T-helper 9 cell (primary cell): ENCODE data around the gene ZMIZ2.
"Not testable (repeated sequence)": the region's sequence is repeated elsewhere in the genome, so short reads cannot be mapped to it uniquely, and the experiment has no call there.

ENCODE experiments used
- DNase-seq: peaks from one replicate; pipeline ENCODE4 v3.0.0-alpha.2; 2020

ZMIZ2 gene

GRCh38 chr7:44727158-44727936 is 21.3 kb upstream of the ZMIZ2 start:
- DNase-seq = no peak

- no peak for DNase-seq
Observed at GRCh38 chr7:44727937-44728262, 20.7 kb upstream of the ZMIZ2 start.

- no peak for DNase-seq
Observed at GRCh38 chr7:44729949-44730590, 18.6 kb upstream of the ZMIZ2 start.

- DNase-seq = not testable (repeated sequence)
Observed at GRCh38 chr7:44732971-44733370, 15.7 kb upstream of the ZMIZ2 start.

GRCh38 chr7:44733708-44734481 is 14.8 kb upstream of the ZMIZ2 start:
- no peak for DNase-seq

GRCh38 chr7:44735403-44736165 is 13.1 kb upstream of the ZMIZ2 start:
- DNase-seq = no peak

GRCh38 chr7:44736896-44737295 is 11.8 kb upstream of the ZMIZ2 start:
- DNase-seq = no peak

- DNase-seq = no peak
Observed at GRCh38 chr7:44738051-44738723, 10.5 kb upstream of the ZMIZ2 start.

GRCh38 chr7:44738876-44739665 is 9.6 kb upstream of the ZMIZ2 start:
- no peak for DNase-seq

- DNase-seq = no peak
Observed at GRCh38 chr7:44740055-44740454, 8.6 kb upstream of the ZMIZ2 start.

GRCh38 chr7:44743750-44744149 is 4.9 kb upstream of the ZMIZ2 start:
- DNase-seq = no peak

- no peak for DNase-seq
Observed at GRCh38 chr7:44748948-44749731, 493 bp downstream of the ZMIZ2 start.

- DNase-seq = no peak
Observed at GRCh38 chr7:44749992-44750391, 1.3 kb downstream of the ZMIZ2 start.

- DNase-seq = no peak
Observed at GRCh38 chr7:44750424-44750823, 1.8 kb downstream of the ZMIZ2 start.

- peak; percentile 45 for DNase-seq
Observed at GRCh38 chr7:44750921-44751571, 2.4 kb downstream of the ZMIZ2 start.

GRCh38 chr7:44752822-44753221 is 4.2 kb downstream of the ZMIZ2 start:
- DNase-seq = no peak

- no peak for DNase-seq
Observed at GRCh38 chr7:44754802-44755697, 6.4 kb downstream of the ZMIZ2 start.

GRCh38 chr7:44755698-44756627 is 7.3 kb downstream of the ZMIZ2 start:
- DNase-seq = no peak
